Keratinocyte (primary cell): ENCODE measurements around the gene HOXD13. TPM values are rescaled to one million over a fixed set of nuclear protein-coding genes. Genes with fewer than 3 reads are reported as not detected.
A peak's percentile ranks its signal among the peaks of the same experiment; 100 is the strongest.

ENCODE experiments used
- DNase-seq: peaks from one replicate; pipeline ENCODE4 v3.0.0-alpha.2; 2011; ENCODE audit warnings: low read depth, missing footprints, low spot score
- FAIRE-seq: peaks from 2 replicates; lab custom pipeline; 2011; peaks lifted over from hg19 to GRCh38; lab: Jason Lieb, UNC
- H2AFZ ChIP-seq: 2 replicates; pipeline ENCODE4 v1.6.0; 2012; ENCODE audit warnings: low read length, control low read depth, inconsistent platforms; ENCODE audit not compliant: control insufficient read depth
- H3K27ac ChIP-seq: 2 replicates; pipeline ENCODE4 v1.5.1; 2011; ENCODE audit warnings: low read length; ENCODE audit not compliant: control insufficient read depth, insufficient read depth
- H3K27me3 ChIP-seq: 3 replicates; pipeline ENCODE4 v1.6.0; 2011; ENCODE audit warnings: low read length; ENCODE audit not compliant: control insufficient read depth, insufficient read depth; ENCODE audit errors: extremely low read depth
- H3K36me3 ChIP-seq, 2 experiments: 2 replicates in 1 of 2; 3 replicates in 1 of 2; pipeline ENCODE4 v1.5.1; 2011; ENCODE audit warnings: low read length in 2 of 2, mild to moderate bottlenecking in 1 of 2; ENCODE audit not compliant: control insufficient read depth in 2 of 2, insufficient read depth in 2 of 2; ENCODE audit errors: extremely low read depth in 1 of 2
- H3K4me1 ChIP-seq: 3 replicates; pipeline ENCODE4 v1.5.1; 2011; ENCODE audit warnings: low read length; ENCODE audit not compliant: control insufficient read depth, insufficient read depth; ENCODE audit errors: extremely low read depth
- H3K4me2 ChIP-seq: 3 replicates; pipeline ENCODE4 v1.6.0; 2011; ENCODE audit warnings: low read depth, low read length; ENCODE audit not compliant: control insufficient read depth, insufficient read depth; ENCODE audit errors: extremely low read depth
- H3K4me3 ChIP-seq, 3 experiments: fragments of 200-600 bp in 1 of 3; sonication (generic) in 1 of 3; 2 replicates in 2 of 3; 3 replicates in 1 of 3; pipeline ENCODE4 v1.5.1; 2011 to 2016; ENCODE audit warnings: low read length in 3 of 3, mild to moderate bottlenecking in 3 of 3, control low read depth in 2 of 3, inconsistent platforms in 1 of 3, low read depth in 1 of 3, mixed read lengths in 1 of 3, mixed run types in 1 of 3, moderate library complexity in 1 of 3; ENCODE audit not compliant: control insufficient read depth in 2 of 3, insufficient read depth in 2 of 3; ENCODE audit errors: extremely low read depth in 1 of 3
- H3K79me2 ChIP-seq: 2 replicates; pipeline ENCODE4 v1.6.0; 2012; ENCODE audit warnings: low read length; ENCODE audit not compliant: control insufficient read depth, insufficient read depth
- H3K9ac ChIP-seq: 3 replicates; pipeline ENCODE4 v1.6.0; 2011; ENCODE audit warnings: low read length; ENCODE audit not compliant: control insufficient read depth, insufficient read depth; ENCODE audit errors: extremely low read depth
- H3K9me1 ChIP-seq: 3 replicates; pipeline ENCODE4 v1.6.0; 2011; ENCODE audit warnings: low read length; ENCODE audit not compliant: control insufficient read depth, insufficient read depth; ENCODE audit errors: extremely low read depth
- H3K9me3 ChIP-seq: 2 replicates; pipeline ENCODE4 v1.5.1; 2012; ENCODE audit warnings: low read depth, low read length; ENCODE audit not compliant: control insufficient read depth
- H4K20me1 ChIP-seq: 3 replicates; pipeline ENCODE4 v1.6.0; 2011; ENCODE audit warnings: low read length; ENCODE audit not compliant: control insufficient read depth, insufficient read depth; ENCODE audit errors: extremely low read depth
- EZH2 ChIP-seq: IDR thresholded peaks from one replicate; pipeline ENCODE4 v1.6.1; 2012; ENCODE audit warnings: inconsistent platforms, mild to moderate bottlenecking, low read length, moderate library complexity
- dilution Hi-C: fragments of 300-500 bp; cut with MboI; formaldehyde crosslinking; loops from one replicate; pipeline ENCODE4 v1.7.0; 2020; ENCODE audit warnings: low sequenced_read_pairs; ENCODE audit not compliant: extremely low pct_ligation_motif_present
- polyA plus RNA-seq, 5 experiments: library from polyadenylated mRNA; depleted of rRNA in 3 of 5; stranded (reverse) in 3 of 5; stranded (forward) in 1 of 5; unstranded in 1 of 5; fragments of >200 nt; gene quantifications; 1 replicate in 1 of 5; 2 replicates in 3 of 5; 3 replicates in 1 of 5; pipeline versions ENCODE4 v1.2.1 to v1.2.3, GENCODE V29; 2011 to 2012; ENCODE audit warnings: missing spikeins in 2 of 5, low read depth in 1 of 5, low replicate concordance in 1 of 5
- TF ChIP-seq, protein P1 (sequence below), 3 experiments: IDR thresholded peaks in 1 of 3; conservative IDR thresholded peaks in 1 of 3; optimal IDR thresholded peaks in 1 of 3; 2 replicates in 2 of 3; 3 replicates in 1 of 3; pipeline versions ENCODE3 to v1.5.1; 2011; ENCODE audit warnings: low read length in 3 of 3, mild to moderate bottlenecking in 3 of 3, moderate library complexity in 2 of 3, control low read depth in 1 of 3, inconsistent platforms in 1 of 3; ENCODE audit not compliant: insufficient read depth in 2 of 3; ENCODE audit errors: extremely low read depth in 1 of 3

HOXD13 gene
- polyA plus RNA-seq, 1 donor (not counting 4 experiments of a cell fraction or from before 2014, with no cell fraction given): not detected

GRCh38 chr2:176081837-176082524 is 10.5 kb upstream of the HOXD13 start:
- Histone ChIP-seq H3K9me1 (no peaks in the 10 kb centered on the region), H2AFZ (no peak overlapping the region), H3K27me3 (peaks cover 90% of the 10 kb centered on the region), H3K4me2 (no peak overlapping the region), H3K9me3 (peaks cover 18% of the 10 kb centered on the region), H3K4me1 (no peaks in the 10 kb centered on the region), H3K79me2 (no peaks in the 10 kb centered on the region), H3K4me3 (no peak overlapping the region), H3K36me3 (no peaks in the 10 kb centered on the region), H3K9ac (no peak overlapping the region), H4K20me1 (no peaks in the 10 kb centered on the region), H3K27ac (no peak overlapping the region)
- TF ChIP-seq, protein P1, sequence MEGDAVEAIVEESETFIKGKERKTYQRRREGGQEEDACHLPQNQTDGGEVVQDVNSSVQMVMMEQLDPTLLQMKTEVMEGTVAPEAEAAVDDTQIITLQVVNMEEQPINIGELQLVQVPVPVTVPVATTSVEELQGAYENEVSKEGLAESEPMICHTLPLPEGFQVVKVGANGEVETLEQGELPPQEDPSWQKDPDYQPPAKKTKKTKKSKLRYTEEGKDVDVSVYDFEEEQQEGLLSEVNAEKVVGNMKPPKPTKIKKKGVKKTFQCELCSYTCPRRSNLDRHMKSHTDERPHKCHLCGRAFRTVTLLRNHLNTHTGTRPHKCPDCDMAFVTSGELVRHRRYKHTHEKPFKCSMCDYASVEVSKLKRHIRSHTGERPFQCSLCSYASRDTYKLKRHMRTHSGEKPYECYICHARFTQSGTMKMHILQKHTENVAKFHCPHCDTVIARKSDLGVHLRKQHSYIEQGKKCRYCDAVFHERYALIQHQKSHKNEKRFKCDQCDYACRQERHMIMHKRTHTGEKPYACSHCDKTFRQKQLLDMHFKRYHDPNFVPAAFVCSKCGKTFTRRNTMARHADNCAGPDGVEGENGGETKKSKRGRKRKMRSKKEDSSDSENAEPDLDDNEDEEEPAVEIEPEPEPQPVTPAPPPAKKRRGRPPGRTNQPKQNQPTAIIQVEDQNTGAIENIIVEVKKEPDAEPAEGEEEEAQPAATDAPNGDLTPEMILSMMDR (optimal IDR thresholded peaks at IDR 0.05 in 1 of 3, IDR thresholded peaks at IDR 0.05 in 1 of 3, conservative IDR thresholded peaks at IDR 0.05 in 1 of 3; ENCODE audit: extremely low read depth in 1 of 3, insufficient read depth in 2 of 3, low read length in 3 of 3): no peak
- peak; percentile 64 for TF ChIP-seq EZH2
- dilution Hi-C loops: no loop called here
- DNase-seq (no peak), FAIRE-seq (no peak)

DNA sequence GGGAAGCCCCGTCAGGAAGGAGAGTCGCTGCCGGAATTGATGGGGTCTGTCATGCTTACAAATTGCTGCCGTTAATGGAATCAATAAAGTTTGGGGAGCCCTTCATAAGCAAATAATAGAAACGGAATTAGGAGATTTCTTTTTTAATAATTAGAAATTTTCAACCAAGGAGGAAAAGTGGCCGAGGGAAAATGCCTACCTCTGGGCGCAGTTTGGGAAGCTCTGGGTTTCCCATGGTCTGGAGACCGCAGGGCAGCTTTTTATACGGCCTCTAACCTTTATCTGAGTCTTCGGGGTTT is 10.0 kb upstream of the HOXD13 start:
- no peak overlapping the region for H3K27ac ChIP-seq
- H3K9me1 ChIP-seq: no peaks in the 10 kb centered on the region
- H3K4me2 ChIP-seq: no peak overlapping the region
- H3K9ac ChIP-seq: no peak overlapping the region
- DNase-seq (no peak), FAIRE-seq (no peak)
- peaks cover 92% of the 10 kb centered on the region for H3K27me3 ChIP-seq
- H2AFZ ChIP-seq: no peak overlapping the region
- no peaks in the 10 kb centered on the region for H3K79me2 ChIP-seq
- no peaks in the 10 kb centered on the region for H3K36me3 ChIP-seq
- TF ChIP-seq EZH2: peak; percentile 55
- TF ChIP-seq, protein P1 (optimal IDR thresholded peaks at IDR 0.05 in 1 of 3, IDR thresholded peaks at IDR 0.05 in 1 of 3, conservative IDR thresholded peaks at IDR 0.05 in 1 of 3; ENCODE audit: extremely low read depth in 1 of 3, insufficient read depth in 2 of 3, low read length in 3 of 3): no peak
- dilution Hi-C loops: no loop called here
- peaks cover 18% of the 10 kb centered on the region for H3K9me3 ChIP-seq
- H4K20me1 ChIP-seq: no peaks in the 10 kb centered on the region
- H3K4me1 ChIP-seq: no peaks in the 10 kb centered on the region
- no peak overlapping the region for H3K4me3 ChIP-seq
